ENCODE results near the gene ACVR1C.

DNA sequence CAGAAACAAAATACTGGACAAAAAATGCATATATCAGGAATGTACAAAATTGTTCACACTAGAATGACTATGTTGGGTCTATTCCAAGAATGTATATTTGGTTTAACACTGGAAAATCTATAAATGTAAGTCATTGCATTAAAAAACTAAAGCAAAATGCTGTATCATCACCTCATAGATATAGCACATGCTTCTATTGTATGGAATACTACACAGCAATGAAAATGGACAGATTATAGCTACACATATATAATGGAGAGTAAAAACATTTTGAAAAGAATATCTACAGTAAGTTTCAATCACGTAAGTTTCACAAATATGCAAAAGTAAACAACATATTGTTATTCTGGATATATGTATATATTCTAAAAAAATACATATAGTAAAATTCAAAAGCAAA is 91.8 kb downstream of the ACVR1C start:
- TF ChIP-seq, protein P1, sequence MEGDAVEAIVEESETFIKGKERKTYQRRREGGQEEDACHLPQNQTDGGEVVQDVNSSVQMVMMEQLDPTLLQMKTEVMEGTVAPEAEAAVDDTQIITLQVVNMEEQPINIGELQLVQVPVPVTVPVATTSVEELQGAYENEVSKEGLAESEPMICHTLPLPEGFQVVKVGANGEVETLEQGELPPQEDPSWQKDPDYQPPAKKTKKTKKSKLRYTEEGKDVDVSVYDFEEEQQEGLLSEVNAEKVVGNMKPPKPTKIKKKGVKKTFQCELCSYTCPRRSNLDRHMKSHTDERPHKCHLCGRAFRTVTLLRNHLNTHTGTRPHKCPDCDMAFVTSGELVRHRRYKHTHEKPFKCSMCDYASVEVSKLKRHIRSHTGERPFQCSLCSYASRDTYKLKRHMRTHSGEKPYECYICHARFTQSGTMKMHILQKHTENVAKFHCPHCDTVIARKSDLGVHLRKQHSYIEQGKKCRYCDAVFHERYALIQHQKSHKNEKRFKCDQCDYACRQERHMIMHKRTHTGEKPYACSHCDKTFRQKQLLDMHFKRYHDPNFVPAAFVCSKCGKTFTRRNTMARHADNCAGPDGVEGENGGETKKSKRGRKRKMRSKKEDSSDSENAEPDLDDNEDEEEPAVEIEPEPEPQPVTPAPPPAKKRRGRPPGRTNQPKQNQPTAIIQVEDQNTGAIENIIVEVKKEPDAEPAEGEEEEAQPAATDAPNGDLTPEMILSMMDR (IDR thresholded peaks at IDR 0.05): no peak
- TF ChIP-seq POLR2A (IDR thresholded peaks at IDR 0.05): no peak

Data from esophagus squamous epithelium (tissue), 4 donors.